ENCODE measurements around the gene GREM2. TPM values are rescaled to one million over a fixed set of nuclear protein-coding genes. Genes with fewer than 3 reads are reported as not detected.

Gene GREM2
- total RNA-seq (2012; rRNA removed) = 3.0 and 5.0 TPM in 2 replicates
- polyA plus RNA-seq (2012; rRNA removed) = 14.2 and 15.9 TPM in 2 replicates
- polyA plus RNA-seq (2012; cell fraction: cytosol; rRNA removed) = 6.1 and 10.8 TPM in 2 replicates
- polyA plus RNA-seq (2012; cell fraction: nucleus; rRNA removed; ENCODE audit: low replicate concordance) = 3.0 and 8.9 TPM in 2 replicates
- percentile 60 among the genes with signal in this experiment for Bru-seq, nascent RNA
- BruChase-seq, experiment 1, labeled RNA remaining after a 6-hour chase = percentile 55 among the genes with signal in this experiment
- percentile 65 among the genes with signal in this experiment for BruChase-seq, experiment 2, labeled RNA remaining after a 2-hour chase
- long read RNA-seq, full-length matches to known transcripts = 2 of 5 reads
- long read RNA-seq, partial matches to known transcripts = 0 of 5 reads
- long read RNA-seq, other reads (novel, unspliced or antisense) = 3 of 5 reads

DNA sequence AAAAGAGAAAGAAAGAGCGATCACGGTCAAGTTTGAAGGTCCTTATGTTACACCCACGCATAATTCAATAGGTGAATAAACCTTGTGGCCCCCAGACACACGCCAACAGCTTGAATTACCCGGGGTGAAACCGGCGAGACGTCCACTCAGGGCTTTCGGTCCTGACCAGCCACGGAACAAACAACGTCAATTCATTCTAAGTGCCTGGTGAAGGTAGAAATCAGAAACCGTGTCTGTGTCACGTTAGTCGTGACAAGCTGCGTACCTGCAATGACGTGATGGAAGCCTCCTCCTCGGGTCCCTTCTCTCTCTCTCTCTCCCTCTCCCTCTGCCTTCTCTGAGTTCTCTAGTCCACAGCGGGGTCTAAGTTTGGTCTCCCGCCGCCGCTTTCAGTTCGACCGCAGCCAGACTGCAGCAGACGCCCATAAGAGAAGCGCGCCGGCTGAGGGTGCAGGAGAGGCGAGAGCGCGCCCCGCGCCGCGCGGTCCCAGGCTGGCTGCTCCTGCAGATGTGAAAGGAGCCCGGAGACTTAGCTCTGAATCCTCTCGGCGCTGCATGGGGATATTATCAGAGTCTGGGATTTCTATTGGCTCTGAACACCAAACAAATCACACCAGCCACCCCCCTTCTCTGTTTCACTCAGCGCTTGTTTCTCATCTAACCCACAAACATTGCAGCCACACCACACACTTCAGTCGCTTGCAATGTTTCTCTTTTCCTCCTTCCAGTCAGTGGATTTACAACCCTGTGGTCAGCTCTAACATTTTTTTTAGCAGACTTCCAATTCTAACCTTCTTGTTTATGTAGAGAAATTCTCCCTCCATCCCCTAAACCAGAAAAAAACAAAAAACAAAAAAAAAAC lies at the start of gene GREM2:
Gene GREM2 (minus strand): TSS at position 537 of the 862 bp plus-strand sequence. CDS start 118,680 bp downstream, outside the sequence.
- peak within 1 kb of the TSS; percentile 68 for H3K4ac ChIP-seq (ENCODE audit: low read depth, low read length)
- no peaks in the 10 kb centered on the region for H3K27me3 ChIP-seq (ENCODE audit: control insufficient read depth, insufficient read depth, low read length)
- H3K56ac ChIP-seq (ENCODE audit: extremely low read depth, insufficient read depth, low read length) = peak within 1 kb of the TSS; percentile 77
- peak within 1 kb of the TSS; percentile 94 for H2AFZ ChIP-seq (replicated peaks; ENCODE audit: low read length, poor library complexity)
- peak within 1 kb of the TSS; percentile 23 for H3K27ac ChIP-seq (ENCODE audit: insufficient read depth, low read length)
- peak within 1 kb of the TSS; percentile 16; the same call in 1 of the 3 replicates for H2BK15ac ChIP-seq (ENCODE audit: low read depth, low read length)
- H3K4me3 ChIP-seq (ENCODE audit: insufficient read depth, low read depth, low read length) = peak within 1 kb of the TSS; percentile 97
- in situ Hi-C loops (cut with MboI; ENCODE audit: low sequenced_read_pairs) (loop anchor here (5.0 kb wide), 2 partner anchors 75 to 580 kb away; no protein-coding TSS in a partner anchor), dilution Hi-C loops (cut with HindIII; ENCODE audit: low sequenced_read_pairs, unreplicated experiment) (no loop called here), intact Hi-C loops (cut with micrococcal nuclease) (loop anchor here (2.0 to 5.0 kb wide), 5 partner anchors 60 to 585 kb away; no protein-coding TSS in a partner anchor)
- H4K8ac ChIP-seq (ENCODE audit: low read depth in 2 of 2, low read length in 2 of 2) = peak within 1 kb of the TSS in 1 of 2 experiments; percentile 50; a peak in 1 of 4 replicates
- H3K4me2 ChIP-seq (ENCODE audit: low read depth, low read length) = peak within 1 kb of the TSS; percentile 92
- peak within 1 kb of the TSS; percentile 28; the same call in 1 of the 2 replicates for H4K91ac ChIP-seq (ENCODE audit: insufficient read depth, low read depth, low read length)
- no TSS peak for BruUV-seq (replicated peaks)
- ATAC-seq (ENCODE audit: low read depth) = peak; percentile 96
- CTCF ChIA-PET = interaction anchor here (0.5 to 1.6 kb wide), 6 partner anchors 10 to 423 kb away, joined by 3 to 6 read pairs (median 4); no protein-coding TSS in a partner anchor
- H3K79me1 ChIP-seq (ENCODE audit: low read depth in 1 of 2, low read length in 2 of 2) = peaks cover 6 to 20% of the 10 kb centered on the region in 2 experiments; a peak in 3 of 4 replicates
- DNase-seq = peak; percentile 95
- peaks cover 3% of the 10 kb centered on the region; the same call in 1 of the 2 replicates for H3K9me1 ChIP-seq (ENCODE audit: insufficient read depth, low read length)
- H2BK5ac ChIP-seq (ENCODE audit: low read depth, low read length, poor library complexity, severe bottlenecking) = peak within 1 kb of the TSS; percentile 59
- peak within 1 kb of the TSS; percentile 73 for H2BK120ac ChIP-seq (ENCODE audit: low read depth, low read length)
- H4K20me1 ChIP-seq (ENCODE audit: insufficient read depth, low read length) = no peaks in the 10 kb centered on the region
- H3K36me3 ChIP-seq (ENCODE audit: control insufficient read depth, insufficient read depth, low read length) = no peaks in the 10 kb centered on the region
- H2AK9ac ChIP-seq (replicated peaks; ENCODE audit: low read depth, low read length, poor library complexity) = peak within 1 kb of the TSS; percentile 60
- no peak within 1 kb of the TSS for H2AK5ac ChIP-seq (ENCODE audit: low read depth, low read length)
- TF ChIP-seq CEBPB (IDR thresholded peaks at IDR 0.05; ENCODE audit: low read depth, low read length) (peak; percentile 57), RCOR1 (IDR thresholded peaks at IDR 0.05; ENCODE audit: insufficient replicate concordance, low read length) (no peak), NFE2L2 (IDR thresholded peaks at IDR 0.05; ENCODE audit: low read depth, low read length) (no peak), SMC3 (IDR thresholded peaks at IDR 0.05; ENCODE audit: low read depth, low read length) (peak; percentile 9; the same call in 1 of the 2 replicates), CHD1 (IDR thresholded peaks at IDR 0.05; ENCODE audit: low read depth, low read length) (no peak), RFX5 (IDR thresholded peaks at IDR 0.05; ENCODE audit: low read depth, low read length) (no peak), MAZ (IDR thresholded peaks at IDR 0.05; ENCODE audit: borderline replicate concordance, low read depth, low read length) (no peak; the same call in 1 of the 2 replicates), POLR2A (IDR thresholded peaks at IDR 0.05; ENCODE audit: low read depth, low read length) (peak; percentile 60; the same call in 1 of the 2 replicates), MXI1 (IDR thresholded peaks at IDR 0.05; ENCODE audit: borderline replicate concordance, low read depth, low read length) (no peak)
- TF ChIP-seq, protein P1, sequence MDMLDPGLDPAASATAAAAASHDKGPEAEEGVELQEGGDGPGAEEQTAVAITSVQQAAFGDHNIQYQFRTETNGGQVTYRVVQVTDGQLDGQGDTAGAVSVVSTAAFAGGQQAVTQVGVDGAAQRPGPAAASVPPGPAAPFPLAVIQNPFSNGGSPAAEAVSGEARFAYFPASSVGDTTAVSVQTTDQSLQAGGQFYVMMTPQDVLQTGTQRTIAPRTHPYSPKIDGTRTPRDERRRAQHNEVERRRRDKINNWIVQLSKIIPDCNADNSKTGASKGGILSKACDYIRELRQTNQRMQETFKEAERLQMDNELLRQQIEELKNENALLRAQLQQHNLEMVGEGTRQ (IDR thresholded peaks at IDR 0.05; ENCODE audit: low read depth, low read length) = no peak
- peak within 1 kb of the TSS; percentile 87 for H3K18ac ChIP-seq (ENCODE audit: low read depth, low read length)
- WGBS, 2 experiments (ENCODE audit: extremely low coverage in 2 of 2, insufficient read length in 1 of 2) = 0% methylated on average over 2 of the region's 40 CpGs; no CpG with 5 or more reads in 1 of the 2 experiments
- H3K9ac ChIP-seq (ENCODE audit: low read depth, low read length) = peak within 1 kb of the TSS; percentile 80
- no peaks in the 10 kb centered on the region for H3K9me3 ChIP-seq (ENCODE audit: control insufficient read depth, insufficient read depth, low read length)
- H3K23ac ChIP-seq (ENCODE audit: low read depth, low read length) = peak within 1 kb of the TSS; percentile 97
- POLR2A ChIA-PET (ENCODE audit: unreplicated experiment) = interaction anchor here (0.6 kb wide), 1 partner anchor 31 kb away, joined by 11 read pairs; no protein-coding TSS in a partner anchor
- H4K5ac ChIP-seq (ENCODE audit: low read depth, low read length) = peak within 1 kb of the TSS; percentile 19
- peak within 1 kb of the TSS; percentile 78 for H3K14ac ChIP-seq (replicated peaks; ENCODE audit: low read depth, low read length)
- peaks cover 9% of the 10 kb centered on the region for H3K4me1 ChIP-seq (ENCODE audit: control insufficient read depth, insufficient read depth, low read length)
- peak within 1 kb of the TSS; percentile 69 for H2BK20ac ChIP-seq (ENCODE audit: low read depth, low read length)

Data from IMR-90 (cell line).